Measurements from ENCODE around the gene RMDN2. TPM values are rescaled to one million over a fixed set of nuclear protein-coding genes. Genes with fewer than 3 reads are reported as not detected.

RMDN2 gene
- total RNA-seq, 1 experiment from 2014 or later, result 5.3 TPM

- no peaks in the 10 kb centered on the region for H3K9me3 ChIP-seq (ENCODE audit: insufficient read depth, low read depth)
- H3K4me3 ChIP-seq, result no peak overlapping the region
- no peak for DNase-seq
- intact Hi-C loops (cut with micrococcal nuclease; ENCODE audit: unreplicated experiment), result no loop called here
- POLR2A ChIA-PET (ENCODE audit: unreplicated experiment), result no interaction called here
- H3F3A ChIP-seq (ENCODE audit: insufficient read depth, low read depth), result no peaks in the 10 kb centered on the region
- no TSS peak for BruUV-seq (replicated peaks)
- H4K20me1 ChIP-seq (ENCODE audit: insufficient read depth), result no peaks in the 10 kb centered on the region
- no peaks in the 10 kb centered on the region for H3K36me3 ChIP-seq (ENCODE audit: low read depth)
- H3K79me2 ChIP-seq (ENCODE audit: low read depth), result no peaks in the 10 kb centered on the region
- no peak overlapping the region for H2AFZ ChIP-seq
- TF ChIP-seq, protein P1, sequence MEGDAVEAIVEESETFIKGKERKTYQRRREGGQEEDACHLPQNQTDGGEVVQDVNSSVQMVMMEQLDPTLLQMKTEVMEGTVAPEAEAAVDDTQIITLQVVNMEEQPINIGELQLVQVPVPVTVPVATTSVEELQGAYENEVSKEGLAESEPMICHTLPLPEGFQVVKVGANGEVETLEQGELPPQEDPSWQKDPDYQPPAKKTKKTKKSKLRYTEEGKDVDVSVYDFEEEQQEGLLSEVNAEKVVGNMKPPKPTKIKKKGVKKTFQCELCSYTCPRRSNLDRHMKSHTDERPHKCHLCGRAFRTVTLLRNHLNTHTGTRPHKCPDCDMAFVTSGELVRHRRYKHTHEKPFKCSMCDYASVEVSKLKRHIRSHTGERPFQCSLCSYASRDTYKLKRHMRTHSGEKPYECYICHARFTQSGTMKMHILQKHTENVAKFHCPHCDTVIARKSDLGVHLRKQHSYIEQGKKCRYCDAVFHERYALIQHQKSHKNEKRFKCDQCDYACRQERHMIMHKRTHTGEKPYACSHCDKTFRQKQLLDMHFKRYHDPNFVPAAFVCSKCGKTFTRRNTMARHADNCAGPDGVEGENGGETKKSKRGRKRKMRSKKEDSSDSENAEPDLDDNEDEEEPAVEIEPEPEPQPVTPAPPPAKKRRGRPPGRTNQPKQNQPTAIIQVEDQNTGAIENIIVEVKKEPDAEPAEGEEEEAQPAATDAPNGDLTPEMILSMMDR (conservative IDR thresholded peaks at IDR 0.05), result no peak
- TF ChIP-seq EZH2 (IDR thresholded peaks at IDR 0.05; ENCODE audit: low read depth), result no peak
- H3K4me1 ChIP-seq (replicated peaks; ENCODE audit: insufficient read depth), result no peaks in the 10 kb centered on the region
- CTCF ChIA-PET, result no interaction called here
- H3K27me3 ChIP-seq (ENCODE audit: insufficient read depth, low read depth), result no peaks in the 10 kb centered on the region
- no peaks in the 10 kb centered on the region for H3K9me2 ChIP-seq (ENCODE audit: insufficient read depth)
- no peak overlapping the region for H3K27ac ChIP-seq
- H3K4me2 ChIP-seq, result no peak overlapping the region
These were observed 39.6 kb upstream of the RMDN2 start for GRCh38 chr2:37885329-37885993.

GRCh38 chr2:37886745-37887144 is 38.3 kb upstream of the RMDN2 start:
- intact Hi-C loops (cut with micrococcal nuclease; ENCODE audit: unreplicated experiment), result no loop called here
- Histone ChIP-seq H4K20me1 (ENCODE audit: insufficient read depth) (no peaks in the 10 kb centered on the region), H2AFZ (no peak overlapping the region), H3K4me3 (no peak overlapping the region), H3K4me2 (no peak overlapping the region), H3K9me2 (ENCODE audit: insufficient read depth) (no peaks in the 10 kb centered on the region), H3K27me3 (ENCODE audit: insufficient read depth, low read depth) (no peaks in the 10 kb centered on the region), H3F3A (ENCODE audit: insufficient read depth, low read depth) (no peaks in the 10 kb centered on the region), H3K27ac (no peak overlapping the region), H3K9me3 (ENCODE audit: insufficient read depth, low read depth) (no peaks in the 10 kb centered on the region), H3K4me1 (replicated peaks; ENCODE audit: insufficient read depth) (no peaks in the 10 kb centered on the region), H3K36me3 (ENCODE audit: low read depth) (no peaks in the 10 kb centered on the region), H3K79me2 (ENCODE audit: low read depth) (no peaks in the 10 kb centered on the region)
- no TSS peak for BruUV-seq (replicated peaks)
- CTCF ChIA-PET, result interaction anchor here (0.6 kb wide), 2 partner anchors 89 to 517 kb away, joined by 3 read pairs; no protein-coding TSS in a partner anchor
- POLR2A ChIA-PET (ENCODE audit: unreplicated experiment), result no interaction called here
- DNase-seq, result no peak
- no peak for TF ChIP-seq EZH2 (IDR thresholded peaks at IDR 0.05; ENCODE audit: low read depth)
- TF ChIP-seq, protein P1 (conservative IDR thresholded peaks at IDR 0.05), result no peak

- no peak for DNase-seq
- Histone ChIP-seq H3K27ac (no peak overlapping the region), H3K9me2 (ENCODE audit: insufficient read depth) (no peaks in the 10 kb centered on the region), H3K4me2 (no peak overlapping the region), H3K27me3 (ENCODE audit: insufficient read depth, low read depth) (no peaks in the 10 kb centered on the region), H2AFZ (no peak overlapping the region), H3K4me3 (no peak overlapping the region), H4K20me1 (ENCODE audit: insufficient read depth) (no peaks in the 10 kb centered on the region), H3K36me3 (ENCODE audit: low read depth) (no peaks in the 10 kb centered on the region), H3F3A (ENCODE audit: insufficient read depth, low read depth) (peaks cover under 1% of the 10 kb centered on the region; the same call in 1 of the 2 replicates), H3K9me3 (ENCODE audit: insufficient read depth, low read depth) (no peaks in the 10 kb centered on the region), H3K79me2 (ENCODE audit: low read depth) (no peaks in the 10 kb centered on the region), H3K4me1 (replicated peaks; ENCODE audit: insufficient read depth) (no peaks in the 10 kb centered on the region)
- intact Hi-C loops (cut with micrococcal nuclease; ENCODE audit: unreplicated experiment), result no loop called here
- CTCF ChIA-PET, result interaction anchor here (0.6 kb wide), 1 partner anchor 518 kb away, joined by 3 read pairs; no protein-coding TSS in a partner anchor
- no TSS peak for BruUV-seq (replicated peaks)
- POLR2A ChIA-PET (ENCODE audit: unreplicated experiment), result no interaction called here
- no peak for TF ChIP-seq EZH2 (IDR thresholded peaks at IDR 0.05; ENCODE audit: low read depth)
- TF ChIP-seq, protein P1 (conservative IDR thresholded peaks at IDR 0.05), result no peak
These were observed 37.8 kb upstream of the RMDN2 start for GRCh38 chr2:37887286-37887685.
